OCI-LY7 (cell line): ENCODE data around the gene SFT2D2.

Experiments used
- EZH2phosphoT487 ChIP-seq: fragments of 200-600 bp; sonication (generic); IDR thresholded peaks from 2 replicates; pipeline ENCODE4 v1.6.1; 2018; ENCODE audit warnings: low read depth, borderline replicate concordance, mild to moderate bottlenecking, mixed run types, antibody characterized with exemption, low read length, moderate library complexity, mixed read lengths
- TF ChIP-seq, protein P1 (sequence below): fragments of 200-600 bp; sonication (generic); conservative IDR thresholded peaks from 2 replicates; pipeline ENCODE4 v1.5.1; 2014; ENCODE audit warnings: mild to moderate bottlenecking, antibody characterized with exemption, low read length, moderate library complexity, mixed read lengths

DNA sequence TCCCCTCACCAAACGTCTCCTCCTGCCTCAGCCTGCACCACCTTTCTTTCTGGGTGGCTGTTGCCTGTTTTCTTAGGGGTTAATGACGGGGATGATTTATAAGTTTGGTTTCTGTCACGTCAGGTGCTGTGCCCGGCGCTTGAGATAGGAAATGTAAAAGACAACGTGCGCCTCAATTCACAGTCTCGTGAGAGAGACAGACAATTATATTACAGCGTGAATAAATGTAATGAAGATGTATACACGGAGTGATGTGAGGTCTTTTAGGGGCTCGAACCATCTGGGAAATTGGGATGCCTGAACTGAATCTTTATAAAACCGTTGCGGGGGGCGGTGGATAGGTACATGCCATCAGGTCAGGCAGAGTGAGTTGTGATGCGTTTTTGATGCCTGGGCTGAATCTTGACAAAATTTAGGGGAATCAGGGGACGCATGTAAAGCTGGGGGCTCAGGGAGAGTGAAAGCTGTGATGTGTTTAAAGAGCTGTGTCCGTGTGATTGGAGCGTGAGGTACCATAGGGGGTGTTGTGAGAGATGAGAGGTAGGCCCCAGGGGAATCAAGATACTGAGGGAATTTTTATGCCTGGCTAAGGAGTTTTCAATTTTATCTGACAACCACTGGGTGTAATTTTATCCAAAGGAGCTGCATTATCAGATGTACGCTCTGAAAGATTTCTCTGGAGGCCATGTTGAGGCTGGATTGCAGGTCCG lies 46.2 kb upstream of the SFT2D2 start:
- TF ChIP-seq, protein P1, sequence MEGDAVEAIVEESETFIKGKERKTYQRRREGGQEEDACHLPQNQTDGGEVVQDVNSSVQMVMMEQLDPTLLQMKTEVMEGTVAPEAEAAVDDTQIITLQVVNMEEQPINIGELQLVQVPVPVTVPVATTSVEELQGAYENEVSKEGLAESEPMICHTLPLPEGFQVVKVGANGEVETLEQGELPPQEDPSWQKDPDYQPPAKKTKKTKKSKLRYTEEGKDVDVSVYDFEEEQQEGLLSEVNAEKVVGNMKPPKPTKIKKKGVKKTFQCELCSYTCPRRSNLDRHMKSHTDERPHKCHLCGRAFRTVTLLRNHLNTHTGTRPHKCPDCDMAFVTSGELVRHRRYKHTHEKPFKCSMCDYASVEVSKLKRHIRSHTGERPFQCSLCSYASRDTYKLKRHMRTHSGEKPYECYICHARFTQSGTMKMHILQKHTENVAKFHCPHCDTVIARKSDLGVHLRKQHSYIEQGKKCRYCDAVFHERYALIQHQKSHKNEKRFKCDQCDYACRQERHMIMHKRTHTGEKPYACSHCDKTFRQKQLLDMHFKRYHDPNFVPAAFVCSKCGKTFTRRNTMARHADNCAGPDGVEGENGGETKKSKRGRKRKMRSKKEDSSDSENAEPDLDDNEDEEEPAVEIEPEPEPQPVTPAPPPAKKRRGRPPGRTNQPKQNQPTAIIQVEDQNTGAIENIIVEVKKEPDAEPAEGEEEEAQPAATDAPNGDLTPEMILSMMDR, result 0 out of 2 replicates have a peak, but pooled peaks have one; percentile 24
- TF ChIP-seq EZH2phosphoT487, result no peak
